K562 (cell line): ENCODE measurements around the gene ADCY6. TPM values are rescaled to one million over a fixed set of nuclear protein-coding genes. Genes with fewer than 3 reads are reported as not detected.
A peak's percentile ranks its signal among the peaks of the same experiment; 100 is the strongest.

Experiments
- ETV5 ChIP-seq: sonication (generic); formaldehyde crosslinking; IDR thresholded peaks from 2 replicates; pipeline ENCODE4 v1.4.0; 2020; ENCODE audit warnings: low read depth, mild to moderate bottlenecking, missing genetic modification reagents
- HDAC2 ChIP-seq: fragments of 450-650 bp; IDR thresholded peaks from 2 replicates; pipeline ENCODE4 v1.6.1; 2016; ENCODE audit warnings: mild to moderate bottlenecking
- POLR2B ChIP-seq: fragments of 450-650 bp; IDR thresholded peaks from 2 replicates; pipeline ENCODE4 v1.6.1; 2018; ENCODE audit warnings: low read depth; ENCODE audit not compliant: partially characterized antibody
- RB1 ChIP-seq: fragments of 450-650 bp; IDR thresholded peaks from 2 replicates; pipeline ENCODE4 v1.6.1; 2017; ENCODE audit warnings: low read depth, mild to moderate bottlenecking
- REST ChIP-seq, 2 experiments: fragments of 450-650 bp; formaldehyde crosslinking in 1 of 2; IDR thresholded peaks; 2 replicates each; pipeline versions ENCODE4 v1.4.0 to v1.6.1; 2014 to 2020; ENCODE audit warnings: mild to moderate bottlenecking in 2 of 2, borderline replicate concordance in 1 of 2, low read depth in 1 of 2
- SMARCA5 ChIP-seq: fragments of 450-650 bp; IDR thresholded peaks from 2 replicates; pipeline ENCODE4 v1.6.1; 2016
- ZNF263 ChIP-seq: sonication (generic); formaldehyde crosslinking; IDR thresholded peaks from 2 replicates; pipeline ENCODE4 v1.8.0; 2022; ENCODE audit warnings: mild to moderate bottlenecking, missing genetic modification reagents, borderline replicate concordance
- ZNF318 ChIP-seq, 2 experiments: fragments of 450-650 bp; IDR thresholded peaks; 2 replicates each; pipeline ENCODE4 v1.6.1; 2016; ENCODE audit warnings: mild to moderate bottlenecking in 2 of 2, borderline replicate concordance in 1 of 2, low read depth in 1 of 2, moderate library complexity in 1 of 2
- polyA plus RNA-seq, 8 experiments: library from polyadenylated mRNA; depleted of rRNA in 4 of 8; stranded (reverse) in 5 of 8; unstranded in 3 of 8; fragments of >200 nt; fragmentation: Nextera tagmentation in 2 of 8; fragmentation: Illumina TruSeq in 1 of 8; extraction: Ambion mirVana in 2 of 8; extraction: Trizol in 1 of 8; gene quantifications; 2 replicates each; pipeline versions ENCODE4 v1.2.1 to v1.2.3, GENCODE V29; 2011 to 2014; ENCODE audit warnings: inconsistent platforms in 1 of 8, missing spikeins in 1 of 8
- total RNA-seq, 7 experiments: library from RNA; depleted of rRNA in 6 of 7; stranded (reverse); fragments of >200 nt in 6 of 7; fragmentation: Illumina TruSeq in 2 of 7; extraction: Trizol in 2 of 7; gene quantifications; 2 replicates each; pipeline versions ENCODE4 v1.2.1 to v1.2.3, GENCODE V29; 2011 to 2021; ENCODE audit warnings: low replicate concordance in 1 of 7

The ADCY6 gene
- total and polyA plus RNA-seq, 9 of the 15 experiments (the other 6 are each of a cell fraction or from before 2014, with no cell fraction given), result 0.01 to 1.0 (median 0.53) TPM

GRCh38 chr12:48795550-48796455 lies 6.9 kb upstream of the ADCY6 start (continued):
- TF ChIP-seq ZNF318 (IDR thresholded peaks at IDR 0.05; ENCODE audit: borderline replicate concordance in 1 of 2, low read depth in 1 of 2) (no peak), RB1 (peak; percentile 48), ETV5 (CRISPR knock-in tag) (no peak), SMARCA5 (no peak), ZNF263 (no peak), POLR2B (no peak), HDAC2 (no peak), REST (IDR thresholded peaks at IDR 0.05; ENCODE audit: borderline replicate concordance) (peak; percentile 81; the same call in 1 of the 2 replicates), REST (CRISPR knock-in tag; IDR thresholded peaks at IDR 0.05; ENCODE audit: low read depth) (no peak)
